Fibroblast of villous mesenchyme (primary cell): Measurements from ENCODE around the gene MOK. TPM values are rescaled to one million over a fixed set of nuclear protein-coding genes. Genes with fewer than 3 reads are reported as not detected.
A peak's percentile ranks its signal among the peaks of the same experiment; 100 is the strongest.
"Not testable (repeated sequence)": the region's sequence is repeated elsewhere in the genome, so short reads cannot be mapped to it uniquely, and the experiment has no call there.

Experiments
- DNase-seq: peaks from one replicate; pipeline ENCODE4 v3.0.0-alpha.2; 2010; ENCODE audit warnings: low read depth
- H3K4me3 ChIP-seq: 2 replicates; pipeline ENCODE4 v1.5.1; 2011; ENCODE audit warnings: low read depth, mild to moderate bottlenecking, low read length
- total RNA-seq: library from RNA; depleted of rRNA; stranded (reverse); fragments of >200 nt; gene quantifications from 2 replicates; pipeline ENCODE4 v1.2.3, GENCODE V29; 2012
- TF ChIP-seq, protein P1 (sequence below): IDR thresholded peaks from 2 replicates; pipeline ENCODE4 v1.5.1; 2012; ENCODE audit warnings: low read depth, mild to moderate bottlenecking, low read length; ENCODE audit not compliant: insufficient read depth

MOK gene
- total RNA-seq, 1 donor: 16.0 TPM

DNA sequence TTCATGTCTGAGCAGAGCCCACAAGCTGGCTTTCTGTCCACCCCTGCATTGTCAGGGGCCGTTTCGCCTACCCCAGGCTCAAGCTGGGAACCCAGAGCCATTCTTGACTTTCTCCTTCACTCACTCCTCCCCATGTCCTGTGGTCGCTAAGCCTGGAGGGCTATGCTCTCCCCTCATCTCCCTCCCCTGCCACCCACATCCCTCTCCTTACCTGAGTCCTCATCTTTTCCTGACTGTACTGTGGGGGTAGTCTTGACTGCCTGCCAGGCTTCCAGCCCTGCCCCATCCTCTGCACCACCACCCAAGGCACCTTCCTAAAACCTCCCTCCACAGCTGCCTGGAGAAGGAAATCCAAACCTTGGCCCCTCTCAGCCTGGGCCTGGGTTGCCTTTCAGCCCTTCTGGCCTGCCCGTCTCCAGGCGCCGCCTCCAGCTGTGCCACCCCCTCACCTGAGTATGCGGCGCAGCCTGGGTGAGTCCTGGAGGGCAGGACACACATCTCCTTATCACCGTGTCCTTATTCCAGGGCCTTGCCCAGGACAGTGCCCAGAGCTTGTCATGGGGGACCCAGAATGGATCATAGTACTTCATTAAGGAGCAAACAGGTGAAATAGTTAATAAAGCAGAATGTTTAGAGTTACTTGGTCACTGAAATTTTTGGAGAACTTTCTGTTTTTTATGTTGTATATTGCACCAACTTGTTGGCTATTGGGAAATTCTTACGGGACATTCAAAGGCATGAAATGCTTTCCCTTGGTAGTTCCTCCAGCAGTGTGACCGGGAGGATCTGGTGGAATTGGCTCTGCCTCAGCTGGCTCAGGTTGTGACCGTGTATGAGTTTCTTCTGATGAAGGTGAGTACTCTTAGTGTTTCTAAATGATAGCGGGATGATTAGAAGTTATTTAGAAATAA is 29.1 kb upstream of the MOK start:
- H3K4me3 ChIP-seq: no peak overlapping the region
- TF ChIP-seq, protein P1, sequence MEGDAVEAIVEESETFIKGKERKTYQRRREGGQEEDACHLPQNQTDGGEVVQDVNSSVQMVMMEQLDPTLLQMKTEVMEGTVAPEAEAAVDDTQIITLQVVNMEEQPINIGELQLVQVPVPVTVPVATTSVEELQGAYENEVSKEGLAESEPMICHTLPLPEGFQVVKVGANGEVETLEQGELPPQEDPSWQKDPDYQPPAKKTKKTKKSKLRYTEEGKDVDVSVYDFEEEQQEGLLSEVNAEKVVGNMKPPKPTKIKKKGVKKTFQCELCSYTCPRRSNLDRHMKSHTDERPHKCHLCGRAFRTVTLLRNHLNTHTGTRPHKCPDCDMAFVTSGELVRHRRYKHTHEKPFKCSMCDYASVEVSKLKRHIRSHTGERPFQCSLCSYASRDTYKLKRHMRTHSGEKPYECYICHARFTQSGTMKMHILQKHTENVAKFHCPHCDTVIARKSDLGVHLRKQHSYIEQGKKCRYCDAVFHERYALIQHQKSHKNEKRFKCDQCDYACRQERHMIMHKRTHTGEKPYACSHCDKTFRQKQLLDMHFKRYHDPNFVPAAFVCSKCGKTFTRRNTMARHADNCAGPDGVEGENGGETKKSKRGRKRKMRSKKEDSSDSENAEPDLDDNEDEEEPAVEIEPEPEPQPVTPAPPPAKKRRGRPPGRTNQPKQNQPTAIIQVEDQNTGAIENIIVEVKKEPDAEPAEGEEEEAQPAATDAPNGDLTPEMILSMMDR: no peak
- DNase-seq: no peak

DNA sequence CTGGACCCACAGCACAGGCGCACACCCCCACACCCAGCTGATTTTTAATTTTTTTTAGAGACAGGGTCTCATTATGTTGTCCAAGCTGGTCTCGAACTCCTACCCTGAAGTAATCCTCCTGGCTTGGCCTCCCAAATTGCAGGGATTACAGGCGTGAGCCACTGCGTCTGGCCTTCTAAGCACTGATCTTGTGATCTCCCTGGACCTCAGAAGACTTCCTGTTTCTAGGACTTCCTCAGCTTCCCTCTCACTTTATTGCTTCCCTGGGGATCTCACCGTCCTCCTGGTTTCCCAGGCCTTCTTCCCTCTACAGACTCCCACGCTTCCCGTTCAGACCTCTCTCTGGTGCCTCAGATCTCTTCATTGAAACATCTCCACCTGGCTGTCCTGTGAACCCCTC is 28.4 kb upstream of the MOK start:
- no peak for DNase-seq
- TF ChIP-seq, protein P1: no peak
- H3K4me3 ChIP-seq: no peak overlapping the region

DNA sequence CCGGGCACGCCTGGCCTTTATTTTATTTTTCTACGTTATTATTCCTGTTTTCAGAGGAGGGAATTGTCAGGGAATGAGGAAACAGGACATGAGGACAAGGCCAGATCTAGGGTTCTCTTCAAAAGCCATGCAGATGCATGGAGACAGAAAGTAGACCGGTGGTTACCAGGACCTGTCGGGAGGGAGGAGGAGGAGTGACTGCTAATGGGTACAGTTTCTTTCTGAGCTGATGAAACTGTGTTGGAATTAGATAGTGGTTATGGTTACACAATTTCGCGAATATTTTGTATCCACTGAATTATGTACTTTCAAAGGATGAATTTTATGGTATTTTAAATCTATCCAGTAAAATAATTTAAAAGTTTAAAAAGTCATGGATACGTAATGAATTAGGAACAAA is 25.8 kb upstream of the MOK start:
- TF ChIP-seq, protein P1: no peak
- no peak overlapping the region for H3K4me3 ChIP-seq
- no peak for DNase-seq

- DNase-seq, H3K4me3 ChIP-seq: not testable (repeated sequence)
Observed at GRCh38 chr14:102329381-102329780, 24.4 kb upstream of the MOK start.

DNA sequence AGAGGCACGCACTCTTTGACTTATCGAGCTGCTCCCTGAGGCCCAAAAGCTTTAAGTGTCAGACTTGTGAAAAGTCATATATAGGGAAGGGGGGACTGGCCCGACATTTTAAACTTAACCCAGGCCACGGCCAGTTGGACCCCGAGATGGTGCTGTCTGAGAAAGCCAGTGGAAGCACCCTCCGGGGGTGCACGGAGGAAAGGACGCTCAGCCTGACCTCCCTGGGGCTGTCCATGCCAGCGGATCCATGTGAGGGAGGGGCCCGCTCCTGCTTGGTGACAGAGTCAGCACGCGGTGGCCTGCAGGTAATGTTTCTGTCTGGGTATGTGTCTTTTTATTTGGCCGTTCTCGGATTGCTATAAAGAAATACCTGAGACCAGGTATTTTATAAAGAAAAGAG is 21.6 kb upstream of the MOK start:
- TF ChIP-seq, protein P1: no peak
- no peak for DNase-seq

DNA sequence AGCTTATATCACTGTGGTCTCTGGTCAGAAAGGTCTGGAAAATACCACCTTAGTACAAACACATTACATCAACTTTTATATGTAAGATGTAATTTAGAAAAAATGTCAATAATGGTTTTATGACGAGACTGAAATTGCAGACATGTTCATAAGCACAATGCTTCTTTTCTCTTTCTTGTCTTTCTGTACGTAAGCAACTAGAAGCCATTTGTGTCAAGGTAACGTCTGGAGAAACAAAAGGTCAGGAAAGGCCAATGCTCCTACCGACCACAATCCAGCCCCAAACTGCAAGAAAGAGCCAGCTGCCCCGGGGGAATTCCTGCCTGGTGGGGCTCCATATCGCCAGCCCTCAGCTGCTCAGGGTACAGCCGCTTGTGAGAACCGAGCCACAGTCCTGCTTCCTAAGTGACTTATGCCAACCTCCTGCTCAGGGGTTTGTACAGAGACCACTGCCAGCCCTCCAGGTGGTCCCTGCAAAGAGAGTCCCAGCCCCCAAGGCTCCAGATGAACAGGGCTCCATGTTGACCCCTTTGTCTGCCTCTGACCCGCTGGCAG is 20.9 kb upstream of the MOK start:
- DNase-seq: peak; percentile 29

More for the DNA sequence above, 21.6 kb upstream of the MOK start:
- H3K4me3 ChIP-seq: no peak overlapping the region

DNA sequence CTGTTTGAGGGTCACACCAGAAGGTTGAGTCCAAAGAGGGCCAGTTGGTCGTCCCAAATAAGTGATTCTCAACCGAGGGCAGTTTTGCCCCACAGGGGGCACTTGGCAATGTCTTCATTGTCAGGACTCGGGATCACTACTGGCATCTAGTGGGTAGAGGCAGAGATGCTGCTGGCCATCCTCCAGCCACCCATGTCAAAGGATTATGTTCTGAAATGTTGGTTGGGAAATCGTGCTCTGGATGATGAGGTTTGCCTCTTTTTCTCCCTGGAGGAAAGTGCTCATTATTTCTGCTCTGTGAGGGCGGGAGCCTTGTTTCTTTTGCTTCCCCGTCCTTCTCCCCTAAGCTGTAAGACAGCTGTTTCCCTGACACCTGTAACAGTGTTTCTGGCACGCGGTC is 18.1 kb upstream of the MOK start:
- peak; percentile 84 for DNase-seq
- no peak overlapping the region for H3K4me3 ChIP-seq
- TF ChIP-seq, protein P1: peak; percentile 71

More for the DNA sequence above, 20.9 kb upstream of the MOK start:
- no peak overlapping the region for H3K4me3 ChIP-seq
- TF ChIP-seq, protein P1: no peak
